OCI-LY7 (cell line): ENCODE results near the gene ENOX1. TPM values are rescaled to one million over a fixed set of nuclear protein-coding genes. Genes with fewer than 3 reads are reported as not detected.

Experiments
- BruUV-seq: library from RNA; stranded (reverse); fragments of 400-500 nt; replicated peaks from 2 replicates; lab custom pipeline; 2021; lab: Mats Ljungman, UMichigan
- CTCF ChIA-PET: fragments of 300-600 bp; sonication (Branson Sonifier 250); formaldehyde crosslinking; loops from one replicate; lab custom pipeline; 2022; ENCODE audit warnings: antibody characterized with exemption; ENCODE audit not compliant: unreplicated experiment; lab: Charles Lee
- POLR2A ChIA-PET: fragments of 300-600 bp; sonication (Branson Sonifier 250); formaldehyde crosslinking; loops from one replicate; lab custom pipeline; 2022; ENCODE audit warnings: antibody characterized with exemption; lab: Charles Lee
- DNase-seq: peaks from one replicate; pipeline ENCODE4 v3.0.0-alpha.2; 2015; ENCODE audit warnings: low spot score
- H2AFZ ChIP-seq: fragments of 200-600 bp; sonication (generic), shearing (Covaris generic); 2 replicates; pipeline ENCODE4 v1.6.1; 2014; ENCODE audit warnings: mild to moderate bottlenecking, antibody characterized with exemption, low read length, moderate library complexity
- H3K27ac ChIP-seq: fragments of 200-600 bp; sonication (generic); 2 replicates; pipeline ENCODE4 v1.5.1; 2014; ENCODE audit warnings: mixed run types, low read depth, mild to moderate bottlenecking, moderate library complexity, low read length, inconsistent platforms; ENCODE audit not compliant: poor library complexity, severe bottlenecking
- H3K36me3 ChIP-seq: fragments of 200-600 bp; sonication (generic); 2 replicates; pipeline ENCODE4 v1.6.1; 2014; ENCODE audit warnings: mild to moderate bottlenecking, antibody characterized with exemption, low read length, moderate library complexity, mixed read lengths; ENCODE audit not compliant: insufficient read depth
- H3K4me1 ChIP-seq: fragments of 200-600 bp; sonication (generic); 2 replicates; pipeline ENCODE4 v1.5.1; 2014; ENCODE audit warnings: mild to moderate bottlenecking, low read length; ENCODE audit not compliant: insufficient read depth, poor library complexity, severe bottlenecking
- H3K4me2 ChIP-seq: fragments of 200-600 bp; sonication (generic); 2 replicates; pipeline ENCODE4 v1.6.1; 2014; ENCODE audit warnings: mild to moderate bottlenecking, low read length
- H3K4me3 ChIP-seq: fragments of 200-600 bp; sonication (generic); 2 replicates; pipeline ENCODE4 v1.5.1; 2014; ENCODE audit warnings: mild to moderate bottlenecking, low read depth, low read length; ENCODE audit not compliant: poor library complexity, severe bottlenecking
- H3K79me2 ChIP-seq: fragments of 200-600 bp; sonication (generic); 2 replicates; pipeline ENCODE4 v1.6.1; 2016; ENCODE audit warnings: low read depth, mild to moderate bottlenecking, low read length, moderate library complexity, mixed read lengths; ENCODE audit not compliant: insufficient read depth
- H3K9me2 ChIP-seq: fragments of 200-600 bp; sonication (generic); 2 replicates; pipeline ENCODE4 v1.6.1; 2016; ENCODE audit warnings: mild to moderate bottlenecking, low read length, mixed read lengths; ENCODE audit not compliant: insufficient read depth
- H3K9me3 ChIP-seq: fragments of 200-600 bp; sonication (generic); 2 replicates; pipeline ENCODE4 v1.6.1; 2014; ENCODE audit warnings: mild to moderate bottlenecking, mixed run types, low read length, mixed read lengths
- H4K20me1 ChIP-seq: fragments of 200-600 bp; sonication (generic); 2 replicates; pipeline ENCODE4 v1.6.1; 2014; ENCODE audit warnings: mild to moderate bottlenecking, antibody characterized with exemption, low read length, moderate library complexity, mixed read lengths; ENCODE audit not compliant: insufficient read depth
- EZH2phosphoT487 ChIP-seq: fragments of 200-600 bp; sonication (generic); IDR thresholded peaks from 2 replicates; pipeline ENCODE4 v1.6.1; 2018; ENCODE audit warnings: low read depth, borderline replicate concordance, mild to moderate bottlenecking, mixed run types, antibody characterized with exemption, low read length, moderate library complexity, mixed read lengths
- intact Hi-C: fragments of 100-400 bp; cut with micrococcal nuclease; formaldehyde crosslinking; loops from one replicate; pipeline ENCODE4 v1.10.0; 2022; ENCODE audit not compliant: unreplicated experiment
- total RNA-seq, 2 experiments: library from RNA; depleted of rRNA in 1 of 2; stranded (reverse); fragments of >200 nt in 1 of 2; shearing (Covaris generic) in 1 of 2; gene quantifications; 2 replicates each; pipeline ENCODE4 v1.2.3, GENCODE V29; 2014 to 2022
- TF ChIP-seq, protein P1 (sequence below): fragments of 200-600 bp; sonication (generic); conservative IDR thresholded peaks from 2 replicates; pipeline ENCODE4 v1.5.1; 2014; ENCODE audit warnings: mild to moderate bottlenecking, antibody characterized with exemption, low read length, moderate library complexity, mixed read lengths

The ENOX1 gene
- total RNA-seq, 2 experiments from 2014 or later: 0.03 TPM; not detected in 1

- POLR2A ChIA-PET: no interaction called here
- Histone ChIP-seq H3K4me3 (no peak overlapping the region), H3K9me2 (no peaks in the 10 kb centered on the region), H3K9me3 (no peaks in the 10 kb centered on the region), H4K20me1 (no peaks in the 10 kb centered on the region), H3K79me2 (no peaks in the 10 kb centered on the region), H3K4me2 (no peak overlapping the region), H3K36me3 (no peaks in the 10 kb centered on the region), H2AFZ (no peak overlapping the region), H3K4me1 (no peaks in the 10 kb centered on the region), H3K27ac (no peak overlapping the region)
- DNase-seq: no peak
- intact Hi-C loops: no loop called here
- CTCF ChIA-PET: no interaction called here
- no TSS peak for BruUV-seq
- no peak for TF ChIP-seq EZH2phosphoT487
- TF ChIP-seq, protein P1, sequence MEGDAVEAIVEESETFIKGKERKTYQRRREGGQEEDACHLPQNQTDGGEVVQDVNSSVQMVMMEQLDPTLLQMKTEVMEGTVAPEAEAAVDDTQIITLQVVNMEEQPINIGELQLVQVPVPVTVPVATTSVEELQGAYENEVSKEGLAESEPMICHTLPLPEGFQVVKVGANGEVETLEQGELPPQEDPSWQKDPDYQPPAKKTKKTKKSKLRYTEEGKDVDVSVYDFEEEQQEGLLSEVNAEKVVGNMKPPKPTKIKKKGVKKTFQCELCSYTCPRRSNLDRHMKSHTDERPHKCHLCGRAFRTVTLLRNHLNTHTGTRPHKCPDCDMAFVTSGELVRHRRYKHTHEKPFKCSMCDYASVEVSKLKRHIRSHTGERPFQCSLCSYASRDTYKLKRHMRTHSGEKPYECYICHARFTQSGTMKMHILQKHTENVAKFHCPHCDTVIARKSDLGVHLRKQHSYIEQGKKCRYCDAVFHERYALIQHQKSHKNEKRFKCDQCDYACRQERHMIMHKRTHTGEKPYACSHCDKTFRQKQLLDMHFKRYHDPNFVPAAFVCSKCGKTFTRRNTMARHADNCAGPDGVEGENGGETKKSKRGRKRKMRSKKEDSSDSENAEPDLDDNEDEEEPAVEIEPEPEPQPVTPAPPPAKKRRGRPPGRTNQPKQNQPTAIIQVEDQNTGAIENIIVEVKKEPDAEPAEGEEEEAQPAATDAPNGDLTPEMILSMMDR: no peak
Observed at GRCh38 chr13:43555667-43556066, 231.1 kb downstream of the ENOX1 start.

GRCh38 chr13:43551897-43552456, 234.8 kb downstream of the ENOX1 start:
- no peak for DNase-seq
- no peak overlapping the region for H3K4me2 ChIP-seq
- no peaks in the 10 kb centered on the region for H4K20me1 ChIP-seq
- H3K79me2 ChIP-seq: no peaks in the 10 kb centered on the region
- no peaks in the 10 kb centered on the region for H3K4me1 ChIP-seq
- no peak overlapping the region for H3K27ac ChIP-seq
- CTCF ChIA-PET: no interaction called here
- intact Hi-C loops: no loop called here
- H3K4me3 ChIP-seq: no peak overlapping the region
- TF ChIP-seq, protein P1: no peak
- TF ChIP-seq EZH2phosphoT487: no peak
- BruUV-seq: no TSS peak
- POLR2A ChIA-PET: interaction anchor here (0.5 to 0.7 kb wide), 3 partner anchors 16 to 330 kb away, joined by 3 to 4 read pairs (median 3); no protein-coding TSS in a partner anchor
- H2AFZ ChIP-seq: no peak overlapping the region
- H3K9me2 ChIP-seq: no peaks in the 10 kb centered on the region
- H3K9me3 ChIP-seq: no peaks in the 10 kb centered on the region
- H3K36me3 ChIP-seq: no peaks in the 10 kb centered on the region

GRCh38 chr13:43546816-43547215, 240.0 kb downstream of the ENOX1 start:
- Histone ChIP-seq H3K27ac (no peak overlapping the region), H2AFZ (no peak overlapping the region), H3K9me2 (no peaks in the 10 kb centered on the region), H3K9me3 (no peaks in the 10 kb centered on the region), H3K4me3 (no peak overlapping the region), H3K4me2 (no peak overlapping the region), H4K20me1 (no peaks in the 10 kb centered on the region), H3K79me2 (no peaks in the 10 kb centered on the region), H3K36me3 (no peaks in the 10 kb centered on the region), H3K4me1 (no peaks in the 10 kb centered on the region)
- intact Hi-C loops: no loop called here
- BruUV-seq: no TSS peak
- TF ChIP-seq EZH2phosphoT487: no peak
- TF ChIP-seq, protein P1: no peak
- no peak for DNase-seq
- ChIA-PET CTCF (no interaction called here), POLR2A (no interaction called here)
